Endodermal cell (in vitro differentiated cells): ENCODE results near the gene TTC8. TPM values are rescaled to one million over a fixed set of nuclear protein-coding genes. Genes with fewer than 3 reads are reported as not detected.

Experiments used
- DNase-seq: peaks from one replicate; pipeline ENCODE4 v3.0.0-alpha.2; 2017
- H3K27ac ChIP-seq: 2 replicates; pipeline ENCODE4 v1.5.1; 2013; ENCODE audit warnings: mild to moderate bottlenecking, low read depth, low read length, moderate library complexity
- H3K27me3 ChIP-seq: 2 replicates; pipeline ENCODE4 v1.6.1; 2013; ENCODE audit warnings: mild to moderate bottlenecking, low read length, moderate library complexity; ENCODE audit not compliant: insufficient read depth, control insufficient read depth, poor library complexity, severe bottlenecking
- H3K36me3 ChIP-seq: 2 replicates; pipeline ENCODE4 v1.7.0; 2013; ENCODE audit warnings: mild to moderate bottlenecking, low read length, moderate library complexity; ENCODE audit not compliant: control insufficient read depth, insufficient read depth
- H3K4me1 ChIP-seq: one replicate; pipeline ENCODE4 v1.7.0; 2013; ENCODE audit warnings: low read length; ENCODE audit not compliant: control insufficient read depth, insufficient read depth
- H3K4me3 ChIP-seq: 2 replicates; pipeline ENCODE4 v1.5.1; 2013; ENCODE audit warnings: mild to moderate bottlenecking, low read length, moderate library complexity
- H3K9ac ChIP-seq: 2 replicates; pipeline ENCODE4 v1.6.1; 2013; ENCODE audit warnings: mild to moderate bottlenecking, low read length, moderate library complexity; ENCODE audit not compliant: poor library complexity, severe bottlenecking; ENCODE audit errors: extremely low read depth
- H3K9me3 ChIP-seq: 2 replicates; pipeline ENCODE4 v1.6.1; 2013; ENCODE audit warnings: mild to moderate bottlenecking, low read length, moderate library complexity; ENCODE audit not compliant: control insufficient read depth
- H3K27ac Mint-ChIP-seq: 2 replicates; pipeline ENCODE4 v1.8.0; 2020; ENCODE audit warnings: mixed read lengths
- H3K27me3 Mint-ChIP-seq: 2 replicates; pipeline ENCODE4 v1.8.0; 2021; ENCODE audit warnings: mild to moderate bottlenecking, mixed read lengths; ENCODE audit not compliant: insufficient read depth
- H3K36me3 Mint-ChIP-seq: 2 replicates; pipeline ENCODE4 v1.8.0; 2020; ENCODE audit warnings: low read depth, mixed read lengths
- H3K4me1 Mint-ChIP-seq: 2 replicates; pipeline ENCODE4 v1.8.0; 2020; ENCODE audit warnings: mixed read lengths
- H3K4me3 Mint-ChIP-seq: 2 replicates; pipeline ENCODE4 v1.8.0; 2020; ENCODE audit warnings: mild to moderate bottlenecking, moderate library complexity, mixed read lengths
- H3K9me3 Mint-ChIP-seq: 2 replicates; pipeline ENCODE4 v1.8.0; 2020; ENCODE audit warnings: mild to moderate bottlenecking, mixed read lengths
- CTCF ChIP-seq: fragments of 200-600 bp; sonication (generic); conservative IDR thresholded peaks from 2 replicates; pipeline ENCODE4 v1.5.0; 2021; ENCODE audit warnings: antibody characterized with exemption, mild to moderate bottlenecking
- WGBS, 2 experiments: methylation state at CpG; one replicate each; pipeline versions ENCODE4 v1.1.5 to v1.1.7; 2013; ENCODE audit warnings: missing lambda C conversion rate in 2 of 2, mixed read lengths in 1 of 2; ENCODE audit not compliant: insufficient coverage in 1 of 2, insufficient read length in 1 of 2; 5-methylcytosine and 5-hydroxymethylcytosine counted together
- total RNA-seq, 2 donors: library from RNA; stranded (reverse); fragmentation: NEBNext Ultra II Directional in 1 of 2; extraction: Animal tissue kit (Norgen Biotek cat#: 25700) in 1 of 2; gene quantifications; 2 replicates in 1 of 2; 3 replicates in 1 of 2; pipeline ENCODE4 v1.2.1, GENCODE V29; 2021

The TTC8 gene
- total RNA-seq, 2 donors from 2014 or later = 25.6 to 33.4 TPM

GRCh38 chr14:88908216-88908615 lies 83.8 kb downstream of the TTC8 start:
- H3K27ac Mint-ChIP-seq = no peak overlapping the region
- H3K9me3 ChIP-seq = peaks cover 5% of the 10 kb centered on the region
- 94 to 100% methylated on average over 1 of the region's 1 CpG for WGBS, 2 experiments
- no peaks in the 10 kb centered on the region for H3K27me3 Mint-ChIP-seq
- H3K9ac ChIP-seq = no peak overlapping the region
- no peak for TF ChIP-seq CTCF
- H3K4me3 Mint-ChIP-seq = no peak overlapping the region
- no peaks in the 10 kb centered on the region for H3K36me3 ChIP-seq
- no peaks in the 10 kb centered on the region for H3K4me1 Mint-ChIP-seq
- H3K4me3 ChIP-seq = no peak overlapping the region
- no peaks in the 10 kb centered on the region for H3K27me3 ChIP-seq
- H3K36me3 Mint-ChIP-seq = no peaks in the 10 kb centered on the region
- no peak for DNase-seq
- no peak overlapping the region for H3K27ac ChIP-seq
- no peaks in the 10 kb centered on the region for H3K4me1 ChIP-seq
- peaks cover 10% of the 10 kb centered on the region for H3K9me3 Mint-ChIP-seq

- DNase-seq = no peak
Observed at GRCh38 chr14:88910386-88910785, 85.9 kb downstream of the TTC8 start.

GRCh38 chr14:88911809-88912208 lies 87.4 kb downstream of the TTC8 start:
- no peak for TF ChIP-seq CTCF

More at GRCh38 chr14:88910386-88910785, 85.9 kb downstream of the TTC8 start:
- H3K36me3 ChIP-seq = no peaks in the 10 kb centered on the region
- no peak overlapping the region for H3K27ac ChIP-seq
- Mint-ChIP-seq H3K27me3 (peaks cover 3% of the 10 kb centered on the region), H3K36me3 (no peaks in the 10 kb centered on the region), H3K9me3 (peaks cover 10% of the 10 kb centered on the region), H3K4me3 (no peak overlapping the region), H3K4me1 (no peaks in the 10 kb centered on the region), H3K27ac (no peak overlapping the region)
- TF ChIP-seq CTCF = no peak
- peaks cover 5% of the 10 kb centered on the region for H3K9me3 ChIP-seq
- no peaks in the 10 kb centered on the region for H3K27me3 ChIP-seq
- no peak overlapping the region for H3K4me3 ChIP-seq
- H3K9ac ChIP-seq = no peak overlapping the region
- no peaks in the 10 kb centered on the region for H3K4me1 ChIP-seq
- 59 to 88% methylated on average over 3 to 6 of the region's 6 CpGs for whole genome bisulfite sequencing, 2 experiments

More at GRCh38 chr14:88911809-88912208, 87.4 kb downstream of the TTC8 start:
- Histone ChIP-seq H3K27ac (no peak overlapping the region), H3K27me3 (no peaks in the 10 kb centered on the region), H3K9ac (no peak overlapping the region), H3K4me3 (no peak overlapping the region), H3K9me3 (no peaks in the 10 kb centered on the region), H3K4me1 (no peaks in the 10 kb centered on the region), H3K36me3 (no peaks in the 10 kb centered on the region)
- Mint-ChIP-seq H3K36me3 (no peaks in the 10 kb centered on the region), H3K9me3 (peaks cover 6% of the 10 kb centered on the region), H3K4me1 (no peaks in the 10 kb centered on the region), H3K27me3 (peaks cover 11% of the 10 kb centered on the region), H3K4me3 (no peak overlapping the region), H3K27ac (no peak overlapping the region)
- WGBS, 2 experiments = 97 to 100% methylated on average over 1 to 4 of the region's 4 CpGs
- no peak for DNase-seq
